HG02588 (cell line): ENCODE measurements around the gene KLHL22.

ENCODE experiments used
- ATAC-seq: cut with Tn5 transposase; IDR thresholded peaks from one replicate; pipeline ENCODE4 v1.9.1; 2021; ENCODE audit warnings: mild to moderate bottlenecking, moderate library complexity; ENCODE audit not compliant: unreplicated experiment

KLHL22 gene

DNA sequence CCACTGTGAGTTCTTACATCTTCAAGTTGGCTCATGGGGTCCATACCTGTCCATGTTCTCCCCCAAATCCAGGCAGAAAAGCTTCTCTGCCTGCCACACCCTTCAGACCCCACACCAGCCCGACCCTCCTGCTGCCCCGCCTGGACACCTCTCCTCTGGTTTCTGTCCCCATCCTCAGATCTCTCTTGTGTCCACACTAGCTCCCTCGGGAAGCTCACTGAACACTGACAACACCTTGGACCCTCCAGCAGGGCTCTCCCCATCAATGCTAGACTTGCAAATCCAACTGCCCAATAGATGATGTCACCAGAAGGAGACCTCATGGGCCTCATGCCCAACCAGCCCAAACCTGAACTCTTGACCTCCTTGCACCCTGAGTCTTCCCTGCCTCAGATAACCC lies 60.8 kb downstream of the KLHL22 start:
- no peak for ATAC-seq

DNA sequence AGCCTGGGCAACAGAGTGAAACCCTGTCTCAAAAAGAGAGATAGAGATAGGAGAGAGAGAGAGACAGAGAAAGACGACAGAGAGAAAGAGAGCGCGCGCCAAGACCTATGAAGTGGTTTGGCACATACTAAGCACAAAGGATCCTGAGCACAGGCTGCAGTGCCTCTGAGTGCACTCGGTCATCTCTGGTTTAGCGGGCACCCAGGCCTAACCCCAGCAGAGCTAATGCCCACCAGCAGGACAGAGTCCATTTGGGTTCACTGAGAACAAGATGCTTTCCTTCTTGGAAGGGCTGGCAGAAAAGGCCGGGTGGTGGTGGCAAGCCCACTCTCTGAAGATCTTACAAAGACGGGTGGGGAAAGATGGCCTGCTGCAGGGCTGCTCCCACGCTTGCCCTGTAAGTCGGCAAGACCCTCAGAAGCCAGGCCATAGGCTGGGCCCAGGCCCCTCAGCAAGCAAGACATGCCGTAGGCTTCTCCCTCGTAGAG lies 61.3 kb downstream of the KLHL22 start:
- no peak for ATAC-seq

DNA sequence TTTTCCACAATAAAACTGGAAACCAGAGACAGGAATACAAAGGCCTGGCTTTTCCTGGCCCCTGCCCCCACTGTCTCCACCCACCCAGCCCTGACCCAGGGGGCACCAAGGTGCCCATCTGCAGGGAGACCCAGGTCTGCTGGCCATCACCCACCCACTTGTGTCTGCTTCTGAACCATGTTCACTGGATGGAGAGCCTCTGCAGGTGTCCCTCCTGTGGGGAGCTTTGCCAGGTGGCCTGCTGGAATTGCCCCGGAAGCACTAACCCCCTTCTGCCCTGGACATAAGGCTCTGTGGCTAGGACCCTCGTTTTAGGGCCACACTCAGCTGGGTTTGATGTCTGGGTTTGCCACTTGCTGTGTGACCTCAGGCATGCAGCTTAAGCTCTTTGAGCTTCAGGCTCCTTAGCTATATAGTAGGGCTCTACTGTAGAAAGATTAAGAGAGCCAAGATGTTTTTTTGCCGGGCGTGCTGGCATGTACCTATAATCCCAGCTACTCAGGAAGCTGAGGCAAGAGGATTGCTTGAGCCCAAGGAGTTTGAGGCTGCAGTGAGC lies 61.8 kb downstream of the KLHL22 start:
- ATAC-seq: no peak

DNA sequence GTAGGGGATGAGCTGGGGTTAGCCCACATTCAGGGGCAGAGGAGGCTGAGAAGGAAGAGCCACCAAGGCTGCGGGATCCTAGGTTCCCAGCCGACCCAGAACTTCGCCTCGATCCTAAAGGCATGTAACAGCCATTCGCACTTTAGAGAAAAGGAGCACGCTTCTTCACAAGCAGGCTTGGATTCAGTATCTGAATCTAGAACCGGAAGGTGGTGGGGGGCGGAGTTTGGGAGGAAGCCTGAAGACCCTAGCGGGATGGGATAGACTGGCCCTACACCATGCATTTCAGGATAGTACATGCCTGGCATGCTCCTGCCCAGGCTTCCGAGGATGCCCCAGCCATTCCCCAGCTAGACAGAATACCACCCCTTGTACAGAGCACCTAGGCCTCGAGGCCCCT lies 62.4 kb downstream of the KLHL22 start:
- ATAC-seq: no peak

DNA sequence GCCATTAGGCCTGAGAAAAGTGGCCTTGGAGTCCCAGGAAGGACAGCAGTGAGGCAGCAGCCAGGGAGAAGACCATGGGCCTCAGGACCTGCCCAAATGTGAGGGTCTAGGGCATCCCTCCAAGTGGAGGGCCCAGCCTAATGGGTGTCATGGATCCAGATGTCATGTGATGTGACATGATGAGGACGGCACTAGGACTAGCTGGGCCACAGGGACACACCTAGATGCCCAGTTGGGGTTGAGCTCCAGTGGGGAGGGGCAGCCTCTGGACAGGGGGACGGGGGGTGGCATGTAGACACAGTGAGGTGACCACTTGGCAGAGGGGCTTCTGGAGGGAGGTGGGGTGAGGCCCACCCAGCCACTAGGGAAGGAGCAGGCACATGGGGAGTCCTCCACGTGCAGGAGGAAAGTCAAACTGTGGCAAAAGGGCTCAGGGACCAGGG lies 63.3 kb downstream of the KLHL22 start:
- ATAC-seq: no peak

DNA sequence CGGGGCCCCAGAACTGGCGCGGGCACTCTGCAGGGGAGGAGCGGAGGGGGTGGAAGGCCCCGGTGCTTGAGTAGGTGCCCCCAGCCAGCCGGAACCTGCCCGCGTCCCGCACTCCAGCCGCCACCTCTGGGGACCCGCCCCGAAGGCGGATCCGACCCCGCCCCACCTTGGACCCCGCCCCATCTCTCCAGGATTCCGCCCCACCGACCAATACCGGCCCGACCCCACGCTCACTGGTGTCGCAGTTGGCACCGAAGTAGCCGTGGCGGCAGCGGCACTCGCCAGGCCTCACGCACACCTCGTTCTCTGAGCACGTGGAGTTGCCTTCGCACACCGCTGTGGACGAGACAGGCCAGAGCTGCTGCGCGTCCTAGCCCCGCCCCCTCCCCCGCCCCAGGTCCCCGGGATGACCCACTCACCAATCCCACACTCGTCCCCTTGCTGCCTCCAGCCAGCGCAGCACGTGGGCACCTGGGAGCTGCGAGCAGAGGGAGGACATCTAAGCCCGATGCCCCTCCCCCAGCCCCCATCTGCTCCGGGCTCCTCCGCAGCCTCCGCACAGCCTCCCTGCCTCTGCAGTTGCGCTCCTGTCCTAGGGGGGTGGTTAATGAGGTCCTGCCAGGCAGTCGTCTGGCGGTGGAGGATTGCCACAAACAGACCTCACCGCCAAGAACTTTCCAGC lies 63.9 kb downstream of the KLHL22 start:
- no peak for ATAC-seq

DNA sequence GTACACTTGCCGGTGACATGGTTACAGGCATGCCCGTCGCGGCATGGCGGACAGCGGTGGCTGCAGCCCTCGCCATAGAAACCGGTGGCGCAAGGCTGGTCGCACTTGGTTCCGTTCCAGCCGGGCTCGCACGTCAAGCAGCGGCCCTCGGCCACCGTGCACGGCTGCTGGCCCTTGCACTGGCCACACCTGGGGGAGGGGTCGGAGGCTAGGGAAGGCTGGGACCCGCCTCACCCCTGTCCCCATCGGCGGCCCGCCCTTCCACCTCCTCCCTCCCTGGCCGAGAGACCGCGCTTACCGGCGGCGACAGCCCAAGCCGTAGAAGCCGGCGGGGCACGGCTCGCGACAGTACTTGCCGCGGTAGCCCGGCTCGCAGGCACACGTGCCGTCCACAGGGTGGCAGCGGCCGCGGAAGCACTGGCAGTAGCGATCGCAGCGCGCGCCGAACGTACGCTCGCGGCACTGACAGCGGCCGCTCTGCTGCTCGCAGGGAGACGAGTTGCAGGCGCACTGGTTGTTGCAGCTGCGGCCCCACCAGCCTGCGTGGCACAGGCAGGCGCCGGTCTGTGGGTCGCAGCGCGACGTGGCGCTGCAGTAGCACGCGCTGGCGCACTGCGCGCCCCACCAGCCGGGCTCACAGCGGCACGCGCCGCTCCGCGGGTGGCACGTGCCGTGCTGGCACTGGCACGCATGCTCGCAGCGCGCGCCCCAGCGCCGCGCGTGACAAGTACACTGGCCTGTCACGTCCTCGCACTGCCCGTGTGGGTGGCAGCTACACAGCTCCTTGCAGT lies 64.7 kb downstream of the KLHL22 start:
- no peak for ATAC-seq

DNA sequence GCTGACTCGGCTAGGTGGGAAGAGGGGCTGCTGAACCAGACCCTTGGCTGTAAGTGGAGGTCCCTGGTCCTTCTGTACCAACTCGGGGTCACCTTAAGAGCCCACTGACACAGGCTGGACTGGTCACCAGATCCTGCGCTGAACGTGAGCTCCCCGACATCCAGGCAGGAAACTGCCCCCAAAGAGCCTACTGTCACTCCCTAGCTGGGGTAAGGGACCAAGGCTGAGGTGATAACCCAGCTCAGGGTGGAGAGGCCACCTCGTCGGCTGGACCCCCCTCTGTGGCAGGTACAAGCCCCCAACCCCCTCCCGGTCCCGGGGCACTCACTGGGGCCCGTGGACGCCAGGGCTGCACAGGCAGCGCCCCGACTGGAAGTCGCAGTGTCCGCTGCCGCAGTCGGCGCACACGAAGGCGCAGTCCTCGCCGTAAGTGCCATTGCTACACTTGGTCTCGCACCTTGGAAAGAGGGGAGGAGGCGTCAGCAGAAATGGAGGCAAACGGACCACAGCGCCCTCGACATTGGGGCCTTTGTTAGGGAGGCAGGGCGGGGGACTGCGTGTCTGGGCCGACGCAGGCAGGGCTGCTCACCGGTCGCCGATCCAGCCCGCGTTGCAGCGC lies 65.4 kb downstream of the KLHL22 start:
- ATAC-seq: no peak

DNA sequence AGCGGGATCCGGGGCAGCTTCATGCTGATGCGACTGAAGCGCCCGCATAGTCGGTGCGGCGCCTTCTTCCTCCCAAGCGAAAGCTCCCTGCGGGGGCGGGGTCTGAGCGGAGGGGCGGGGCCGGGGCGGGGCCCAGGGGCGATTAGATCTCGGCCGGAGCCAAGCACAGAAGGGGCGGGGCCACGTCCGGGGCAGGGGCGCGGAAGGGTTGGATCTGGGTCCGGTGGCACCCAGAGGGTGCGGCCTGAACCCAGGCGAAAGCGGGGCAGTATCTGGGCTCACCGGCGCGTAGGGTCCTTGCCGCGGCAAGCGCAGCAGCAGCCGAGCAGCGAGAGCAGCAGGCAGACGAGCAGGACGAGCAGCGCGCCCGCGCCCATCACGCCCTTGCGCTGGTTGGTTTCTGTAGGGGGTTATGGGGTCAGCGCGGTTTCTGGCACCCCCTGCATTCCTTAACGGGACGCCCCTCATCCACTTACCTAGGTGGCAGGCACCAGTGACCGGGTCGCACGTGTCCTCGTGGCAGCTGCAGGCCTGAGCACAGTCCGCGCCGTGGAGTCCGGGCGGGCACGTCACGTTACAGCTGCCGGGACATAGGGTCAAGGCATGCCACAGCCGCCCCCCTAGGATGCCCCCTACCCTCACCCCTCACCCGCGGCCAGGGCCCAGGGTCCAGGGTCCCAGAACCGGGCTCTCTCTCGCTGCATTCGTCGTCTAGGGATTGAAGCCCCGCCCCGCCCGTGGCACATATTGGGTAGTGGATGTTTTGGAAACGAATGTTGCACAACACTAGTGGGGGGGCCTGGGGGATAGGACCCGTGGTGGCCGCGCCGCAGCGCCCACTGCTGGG lies 66.1 kb downstream of the KLHL22 start:
- peak; percentile 66 for ATAC-seq

DNA sequence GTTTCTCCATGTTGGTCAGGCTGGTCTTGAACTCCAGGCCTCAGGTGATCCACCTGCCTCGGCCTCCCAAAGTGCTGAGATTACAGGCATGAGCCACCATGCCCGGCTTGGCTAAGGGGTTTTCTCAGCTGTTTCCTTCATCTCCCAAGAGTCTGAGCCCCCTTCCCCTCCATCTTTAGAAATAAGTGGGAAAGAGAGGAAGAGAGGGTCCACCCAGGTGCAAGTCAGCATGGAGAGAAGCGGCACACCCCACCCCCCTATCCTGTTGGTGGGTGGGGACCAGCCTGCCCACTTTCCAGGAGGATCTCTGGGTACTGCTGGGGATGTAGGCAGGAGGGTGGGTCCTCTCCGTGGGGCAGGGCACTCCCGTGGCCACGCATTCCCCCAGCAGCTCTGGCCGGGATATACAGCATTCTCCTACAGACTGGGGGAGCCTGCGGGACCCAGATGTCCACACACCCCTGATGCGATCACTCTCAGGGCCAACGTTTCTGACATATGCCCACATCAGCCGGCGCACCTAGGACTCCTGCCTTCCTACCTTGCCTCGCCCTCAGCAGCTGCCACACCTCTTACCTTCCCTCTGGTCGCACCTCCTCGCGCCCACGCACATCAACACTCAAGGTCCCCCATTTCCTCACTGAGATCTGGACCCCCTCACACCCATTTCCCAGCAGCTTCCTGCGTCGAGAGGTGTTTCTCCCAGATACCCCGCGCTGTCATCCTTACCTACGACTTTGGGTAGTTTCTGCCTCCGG lies 66.9 kb downstream of the KLHL22 start:
- peak; percentile 11 for ATAC-seq

DNA sequence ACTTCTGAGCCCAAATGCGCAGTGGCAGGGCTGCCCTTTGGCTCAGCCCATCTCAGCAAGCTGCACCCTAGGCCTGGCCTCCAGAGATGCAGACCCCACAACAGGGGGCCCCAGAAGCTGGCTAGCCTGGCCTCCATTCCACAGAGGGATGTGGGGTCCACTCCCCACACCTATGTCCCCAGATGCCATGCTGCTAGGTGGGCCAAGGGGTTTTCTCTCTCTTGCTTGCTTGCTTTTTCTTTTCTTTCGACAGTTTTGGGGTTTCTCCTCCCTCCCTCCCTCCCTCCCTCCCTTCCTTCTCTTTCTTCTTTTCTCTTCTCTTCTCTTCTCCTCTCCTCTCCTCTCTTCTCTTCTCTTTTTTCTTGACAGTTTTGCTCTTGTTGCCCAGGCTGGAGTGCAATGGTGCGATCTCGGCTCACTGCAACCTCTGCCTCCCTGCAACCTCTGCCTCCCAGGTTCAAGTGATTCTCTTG lies 67.6 kb downstream of the KLHL22 start:
- ATAC-seq: no peak

DNA sequence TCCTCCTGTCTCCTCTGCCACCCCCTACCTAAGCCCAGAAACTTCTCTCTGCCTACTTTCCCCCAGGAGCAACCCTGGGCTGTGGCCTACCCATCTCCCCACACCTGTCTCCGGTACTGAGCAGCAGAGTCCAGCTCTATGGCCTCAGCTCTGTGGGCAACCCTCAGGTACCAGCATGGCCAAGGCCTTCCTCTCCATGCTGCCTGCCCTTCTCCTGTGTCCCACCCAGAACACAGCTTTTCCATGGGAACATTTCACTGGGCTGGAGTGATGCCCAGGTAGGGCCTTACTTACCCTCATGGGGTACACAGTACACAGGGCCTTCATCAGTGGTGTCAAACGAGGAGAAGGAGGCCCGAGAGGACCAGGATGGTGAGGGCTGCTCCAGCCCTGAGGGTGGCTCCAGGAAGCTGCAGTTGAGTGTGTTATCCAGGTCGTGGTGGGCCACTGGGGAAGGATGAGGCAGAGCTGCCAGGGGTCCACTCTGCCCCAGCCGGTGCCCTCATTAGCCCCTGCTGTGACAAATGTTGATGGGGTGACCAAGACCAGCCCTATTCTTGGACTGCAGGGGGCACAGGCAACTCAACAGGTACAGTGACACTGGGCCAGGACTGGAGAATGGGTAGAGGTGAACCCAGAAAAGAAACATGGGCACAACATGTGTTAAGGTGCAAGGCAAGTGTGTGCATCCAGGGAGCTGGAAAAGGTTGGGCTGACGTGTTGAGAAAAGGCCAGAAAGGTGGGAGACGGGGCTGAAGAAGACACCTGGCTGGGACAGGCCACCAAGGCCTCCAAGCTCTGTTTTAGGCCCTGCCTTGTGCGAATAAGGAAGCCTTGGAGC lies 68.3 kb downstream of the KLHL22 start:
- ATAC-seq: no peak

DNA sequence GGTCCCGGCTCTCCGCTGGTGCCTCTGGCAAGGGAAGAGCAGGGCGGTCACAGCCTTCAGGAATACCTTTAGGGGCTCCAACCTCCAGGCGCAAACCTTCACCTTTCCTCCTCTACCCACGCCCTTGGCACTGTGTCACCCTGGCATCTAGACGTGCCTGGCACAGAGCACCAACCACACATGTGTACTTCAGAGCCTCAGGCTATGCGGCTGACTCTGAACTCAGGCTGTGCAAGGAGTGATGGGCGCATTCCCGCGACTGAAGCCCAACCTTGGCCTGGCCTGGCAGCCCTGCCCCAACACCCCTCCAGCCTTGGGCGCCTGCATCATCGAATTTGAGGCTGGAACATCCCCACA lies 69.4 kb downstream of the KLHL22 start:
- no peak for ATAC-seq

DNA sequence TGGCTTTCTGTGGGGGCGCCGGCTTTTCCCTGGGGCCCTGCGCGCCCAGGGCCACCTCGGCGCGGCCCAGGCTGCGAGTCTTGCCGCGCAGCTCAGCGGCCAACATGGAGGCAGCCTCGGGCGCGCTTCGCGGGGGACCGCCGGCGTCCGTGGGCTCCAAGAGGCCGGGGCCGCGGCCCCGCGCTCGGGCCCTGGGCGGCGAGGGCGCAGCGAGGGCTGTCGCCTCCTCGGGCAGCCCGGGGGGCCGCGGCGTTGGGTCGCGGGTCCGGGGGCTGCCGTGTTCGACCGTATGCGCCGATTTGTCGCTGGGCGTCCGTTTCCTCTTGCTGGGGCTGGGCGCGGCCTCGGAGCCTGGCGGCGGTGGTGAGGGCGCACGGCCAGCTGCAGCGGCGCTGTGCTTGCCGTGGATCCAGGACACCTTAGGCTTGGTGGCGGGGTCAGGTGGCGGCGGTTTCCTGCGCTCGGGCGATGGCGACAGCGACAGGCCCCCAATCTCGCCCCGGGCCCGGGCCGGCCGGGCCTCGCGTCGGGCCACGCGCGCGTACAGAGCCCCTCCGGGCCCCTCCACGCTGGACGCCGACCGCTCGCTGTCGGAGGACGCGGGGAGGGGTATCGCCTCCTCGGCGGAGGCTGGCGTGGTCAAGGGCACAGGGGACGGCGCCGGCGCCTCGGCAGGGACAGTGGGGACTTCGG lies 69.9 kb downstream of the KLHL22 start:
- ATAC-seq: no peak

DNA sequence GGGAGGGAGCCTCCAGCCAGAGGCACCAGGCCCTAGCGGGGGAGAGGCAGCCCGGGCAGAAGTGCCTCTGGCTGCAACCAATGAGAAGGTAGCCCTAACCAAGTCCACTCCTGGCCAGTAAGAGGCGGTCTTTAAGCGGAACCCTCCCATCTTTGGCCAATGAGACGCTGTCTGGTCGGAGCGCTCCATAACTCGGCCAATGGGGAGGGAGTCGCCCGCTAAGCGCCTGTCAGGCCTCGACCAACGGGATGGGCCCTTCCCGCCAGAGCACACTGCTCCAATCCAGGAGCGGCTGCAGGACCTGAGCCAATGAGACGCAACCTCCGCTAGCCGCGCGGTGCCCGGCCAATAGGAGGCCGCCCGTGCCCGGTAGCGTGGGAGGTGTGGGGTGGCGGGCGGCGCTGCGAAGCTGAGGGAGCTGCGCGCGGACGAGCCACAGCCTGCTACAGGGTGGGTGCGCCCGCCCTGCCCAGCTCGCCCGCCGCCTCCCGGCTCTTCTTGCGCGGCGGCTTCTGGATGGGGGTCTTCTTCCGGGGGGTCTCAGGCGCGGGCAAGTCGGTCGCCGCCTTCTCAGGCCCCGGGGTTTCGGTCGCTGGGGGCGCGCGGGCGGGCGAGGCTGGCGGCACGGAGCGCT lies 70.5 kb downstream of the KLHL22 start:
- ATAC-seq: no peak

DNA sequence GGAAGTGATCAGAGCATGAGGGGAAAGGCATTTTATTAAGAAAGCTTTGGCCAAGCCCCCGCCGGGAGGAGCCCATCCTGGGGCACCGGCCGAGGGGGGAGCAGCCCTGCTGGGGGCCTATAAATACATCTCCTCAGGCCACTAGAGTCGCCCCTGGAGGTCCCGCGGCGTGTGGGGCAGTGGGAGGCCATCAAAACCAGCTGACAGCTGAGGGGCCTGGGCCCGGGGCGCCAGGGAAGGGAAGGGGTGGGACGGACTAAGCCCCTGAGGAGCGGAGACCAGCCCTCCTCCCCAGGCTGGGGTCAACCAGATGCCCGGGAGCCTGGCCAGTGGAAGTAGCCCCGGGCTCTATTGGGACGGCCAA lies 71.0 kb downstream of the KLHL22 start:
- ATAC-seq: no peak

DNA sequence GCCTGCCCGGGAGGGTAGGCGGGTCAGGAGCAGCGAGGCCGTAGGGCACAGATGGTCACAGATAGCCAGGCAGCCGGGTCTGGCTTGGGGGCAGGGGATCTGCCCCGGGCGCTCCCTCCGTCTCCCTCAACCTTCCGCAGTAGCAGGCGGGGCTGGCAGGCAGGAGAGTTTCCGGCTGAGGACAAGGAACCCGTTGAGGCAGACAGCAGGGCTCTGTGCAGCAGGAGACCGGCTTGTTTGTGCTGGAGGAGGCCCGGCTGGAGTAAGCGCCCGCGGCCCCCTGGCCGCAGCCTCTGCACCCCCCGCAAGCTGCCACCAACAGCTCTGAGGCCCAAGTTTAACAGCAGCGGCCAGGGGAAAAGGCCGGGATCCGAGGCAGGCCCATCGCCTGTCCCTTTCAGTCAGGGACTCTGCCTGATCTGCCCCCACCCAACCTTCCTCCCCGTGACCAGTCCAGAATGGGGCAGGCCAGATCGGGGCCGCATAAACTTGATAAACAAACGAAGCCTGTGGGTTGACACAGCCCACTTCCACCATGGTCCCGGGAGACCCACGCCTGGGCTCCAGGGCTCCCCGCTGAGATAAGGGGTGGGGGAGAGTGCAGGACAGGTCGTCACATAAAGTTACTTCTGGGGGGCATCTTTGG lies 71.6 kb downstream of the KLHL22 start:
- no peak for ATAC-seq
